Measurements from ENCODE around the gene RIT2.

The RIT2 gene

GRCh38 chr18:42838546-42839145 lies 276.8 kb downstream of the RIT2 start:
- no peak overlapping the region for H3K4me3 ChIP-seq (ENCODE audit: low read length)
- DNase-seq (ENCODE audit: low read depth) = no peak
- no peak for TF ChIP-seq CTCF (conservative IDR thresholded peaks at IDR 0.05; ENCODE audit: low read length)

- DNase-seq (ENCODE audit: low read depth) = no peak
- no peak for TF ChIP-seq CTCF (conservative IDR thresholded peaks at IDR 0.05; ENCODE audit: low read length)
- H3K4me3 ChIP-seq (ENCODE audit: low read length) = no peak overlapping the region
Observed at GRCh38 chr18:42830936-42831335, 284.5 kb downstream of the RIT2 start.

GRCh38 chr18:42828881-42829280 lies 286.6 kb downstream of the RIT2 start:
- no peak for DNase-seq (ENCODE audit: low read depth)
- no peak overlapping the region for H3K4me3 ChIP-seq (ENCODE audit: low read length)
- no peak for TF ChIP-seq CTCF (conservative IDR thresholded peaks at IDR 0.05; ENCODE audit: low read length)

- no peak for DNase-seq (ENCODE audit: low read depth)
- TF ChIP-seq CTCF (conservative IDR thresholded peaks at IDR 0.05; ENCODE audit: low read length) = no peak
- no peak overlapping the region for H3K4me3 ChIP-seq (ENCODE audit: low read length)
Observed at GRCh38 chr18:42824178-42824577, 291.3 kb downstream of the RIT2 start.

DNA sequence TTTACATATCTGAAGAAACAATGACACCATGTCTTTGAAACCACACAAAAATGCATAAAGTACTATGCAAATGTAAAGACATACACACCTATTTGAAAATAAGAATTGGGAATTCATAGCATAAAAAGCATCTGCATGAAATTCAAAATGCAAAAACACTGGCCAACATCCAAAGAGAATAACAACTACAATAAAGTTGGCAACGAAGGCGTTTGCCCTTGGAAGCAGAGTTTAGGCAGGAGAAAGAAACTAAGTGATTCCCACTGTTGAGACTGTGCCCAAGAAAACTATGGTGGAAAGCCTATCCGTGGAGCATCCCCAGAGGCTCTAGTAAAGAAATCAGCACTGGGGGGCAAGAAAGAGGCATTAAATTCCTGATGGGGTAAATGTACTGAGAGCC lies 292.8 kb downstream of the RIT2 start:
- DNase-seq (ENCODE audit: low read depth) = no peak
- no peak overlapping the region for H3K4me3 ChIP-seq (ENCODE audit: low read length)
- no peak for TF ChIP-seq CTCF (conservative IDR thresholded peaks at IDR 0.05; ENCODE audit: low read length)

DNA sequence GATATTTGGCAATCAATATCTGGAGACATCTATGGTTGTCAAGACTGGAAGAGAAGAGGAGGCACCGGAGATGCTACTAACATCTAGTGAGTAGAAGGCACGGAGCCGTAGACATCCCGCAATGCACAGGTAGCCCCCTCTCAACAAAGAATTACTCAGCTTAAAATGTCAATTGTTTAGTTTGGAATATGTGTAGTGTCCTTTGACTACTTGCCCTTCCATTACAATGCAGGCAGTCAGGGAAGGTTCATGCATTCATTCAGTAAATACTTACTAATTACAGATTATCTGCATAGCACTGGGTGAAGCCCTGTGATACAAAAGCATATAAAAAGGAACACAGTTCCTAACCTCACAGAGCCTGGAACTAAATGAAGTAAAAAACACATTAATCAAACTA lies 294.0 kb downstream of the RIT2 start:
- DNase-seq (ENCODE audit: low read depth) = no peak
- no peak overlapping the region for H3K4me3 ChIP-seq (ENCODE audit: low read length)
- no peak for TF ChIP-seq CTCF (conservative IDR thresholded peaks at IDR 0.05; ENCODE audit: low read length)

- no peak overlapping the region for H3K4me3 ChIP-seq (ENCODE audit: low read length)
- TF ChIP-seq CTCF (conservative IDR thresholded peaks at IDR 0.05; ENCODE audit: low read length) = no peak
- no peak for DNase-seq (ENCODE audit: low read depth)
Observed at GRCh38 chr18:42814618-42815017, 300.9 kb downstream of the RIT2 start.

Measured in AG10803 (cell line).